HuH-7 (cell line): ENCODE results near the gene CEP192.
A peak's percentile ranks its signal among the peaks of the same experiment; 100 is the strongest.
"Not testable (repeated sequence)": the region's sequence is repeated elsewhere in the genome, so short reads cannot be mapped to it uniquely, and the experiment has no call there.

ENCODE experiments used
- DNase-seq: peaks from one replicate; pipeline ENCODE4 v3.0.0; 2011; ENCODE audit warnings: low spot score

CEP192 gene

GRCh38 chr18:12993439-12993838, 2.3 kb downstream of the CEP192 start:
- DNase-seq, result no peak

GRCh38 chr18:12995424-12995823, 4.3 kb downstream of the CEP192 start:
- no peak for DNase-seq

GRCh38 chr18:12995952-12996477, 4.9 kb downstream of the CEP192 start:
- DNase-seq, result no peak

GRCh38 chr18:12996661-12997292, 5.6 kb downstream of the CEP192 start:
- no peak for DNase-seq

GRCh38 chr18:12997330-12997729, 6.2 kb downstream of the CEP192 start:
- DNase-seq, result not testable (repeated sequence)

GRCh38 chr18:12998332-12999060, 7.3 kb downstream of the CEP192 start:
- DNase-seq, result no peak

- peak; percentile 69 for DNase-seq
Observed at GRCh38 chr18:13003466-13003896, 12.3 kb downstream of the CEP192 start.

- no peak for DNase-seq
Observed at GRCh38 chr18:13004396-13004795, 13.2 kb downstream of the CEP192 start.

GRCh38 chr18:13005289-13005688, 14.1 kb downstream of the CEP192 start:
- no peak for DNase-seq

GRCh38 chr18:13006531-13007247, 15.5 kb downstream of the CEP192 start:
- DNase-seq, result no peak

GRCh38 chr18:13007248-13007560, 16.0 kb downstream of the CEP192 start:
- DNase-seq, result no peak

- no peak for DNase-seq
Observed at GRCh38 chr18:13011719-13012118, 20.6 kb downstream of the CEP192 start.

GRCh38 chr18:13014232-13014631, 23.1 kb downstream of the CEP192 start:
- no peak for DNase-seq

GRCh38 chr18:13014818-13015217, 23.7 kb downstream of the CEP192 start:
- no peak for DNase-seq

- DNase-seq, result no peak
Observed at GRCh38 chr18:13017247-13017875, 26.2 kb downstream of the CEP192 start.

GRCh38 chr18:13018374-13018773, 27.2 kb downstream of the CEP192 start:
- no peak for DNase-seq

- no peak for DNase-seq
Observed at GRCh38 chr18:13019301-13019700, 28.1 kb downstream of the CEP192 start.

GRCh38 chr18:13022644-13023043, 31.5 kb downstream of the CEP192 start:
- no peak for DNase-seq

GRCh38 chr18:13025233-13025632, 34.1 kb downstream of the CEP192 start:
- no peak for DNase-seq

- DNase-seq, result no peak
Observed at GRCh38 chr18:13026583-13027270, 35.6 kb downstream of the CEP192 start.

GRCh38 chr18:13028869-13029268, 37.7 kb downstream of the CEP192 start:
- no peak for DNase-seq

- no peak for DNase-seq
Observed at GRCh38 chr18:13032173-13032572, 41.0 kb downstream of the CEP192 start.
